ENCODE data around the gene LYSMD4.

The LYSMD4 gene

DNA sequence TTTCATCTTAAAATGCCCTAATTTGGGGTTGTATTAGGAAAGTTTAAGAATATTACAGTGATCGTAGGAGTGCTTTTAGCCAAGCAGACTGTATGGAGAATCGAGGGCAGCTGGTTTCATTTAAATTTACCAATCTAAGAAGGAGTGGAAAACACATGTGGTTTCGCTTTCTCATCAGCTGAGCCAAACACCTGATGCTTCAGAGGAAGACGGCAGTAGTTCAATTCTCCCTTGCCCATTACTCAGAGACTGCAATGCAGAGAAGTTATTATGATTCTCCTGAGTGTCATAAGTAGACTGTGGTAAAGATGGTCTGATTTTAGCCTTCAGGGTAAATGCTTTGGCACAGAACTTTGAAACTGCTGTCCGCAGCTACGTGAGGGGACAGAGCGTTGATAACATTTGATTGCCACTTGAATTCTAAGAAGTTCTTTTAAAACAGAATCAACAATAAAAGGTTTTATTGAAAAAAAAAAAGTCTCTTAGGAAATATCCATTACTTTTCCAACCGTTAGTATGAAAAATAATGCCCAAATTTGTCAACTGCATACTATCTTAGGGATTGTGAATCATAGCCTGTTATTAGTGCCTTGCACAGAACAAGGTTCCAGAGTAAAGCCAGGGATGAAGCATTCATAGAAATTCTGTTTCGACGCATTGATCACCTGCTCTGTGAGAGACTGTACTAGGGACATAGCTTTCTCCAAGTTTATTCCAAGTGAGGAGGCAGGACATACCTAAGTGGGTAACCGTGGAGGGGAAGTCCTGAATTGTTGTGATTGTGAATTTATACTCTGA lies 25.6 kb downstream of the LYSMD4 start:
- Histone ChIP-seq H3K27ac (ENCODE audit: low read length) (no peak overlapping the region), H3K36me3 (ENCODE audit: control insufficient read depth, insufficient read depth, low read length) (0 out of 2 replicates have a peak, but pooled peaks cover 3% of the 10 kb centered on the region), H3K27me3 (ENCODE audit: control insufficient read depth, insufficient read depth, low read length) (no peaks in the 10 kb centered on the region), H3K4me3 (ENCODE audit: low read length) (no peak overlapping the region), H3K9me3 (ENCODE audit: control insufficient read depth, insufficient read depth, low read length) (no peaks in the 10 kb centered on the region), H3K4me1 (ENCODE audit: control insufficient read depth, insufficient read depth, low read length) (no peaks in the 10 kb centered on the region)
- no CpG with 5 or more reads among the region's 11 CpGs for WGBS (ENCODE audit: insufficient coverage, insufficient read length)
- DNase-seq (ENCODE audit: low read depth, low spot score) = no peak

DNA sequence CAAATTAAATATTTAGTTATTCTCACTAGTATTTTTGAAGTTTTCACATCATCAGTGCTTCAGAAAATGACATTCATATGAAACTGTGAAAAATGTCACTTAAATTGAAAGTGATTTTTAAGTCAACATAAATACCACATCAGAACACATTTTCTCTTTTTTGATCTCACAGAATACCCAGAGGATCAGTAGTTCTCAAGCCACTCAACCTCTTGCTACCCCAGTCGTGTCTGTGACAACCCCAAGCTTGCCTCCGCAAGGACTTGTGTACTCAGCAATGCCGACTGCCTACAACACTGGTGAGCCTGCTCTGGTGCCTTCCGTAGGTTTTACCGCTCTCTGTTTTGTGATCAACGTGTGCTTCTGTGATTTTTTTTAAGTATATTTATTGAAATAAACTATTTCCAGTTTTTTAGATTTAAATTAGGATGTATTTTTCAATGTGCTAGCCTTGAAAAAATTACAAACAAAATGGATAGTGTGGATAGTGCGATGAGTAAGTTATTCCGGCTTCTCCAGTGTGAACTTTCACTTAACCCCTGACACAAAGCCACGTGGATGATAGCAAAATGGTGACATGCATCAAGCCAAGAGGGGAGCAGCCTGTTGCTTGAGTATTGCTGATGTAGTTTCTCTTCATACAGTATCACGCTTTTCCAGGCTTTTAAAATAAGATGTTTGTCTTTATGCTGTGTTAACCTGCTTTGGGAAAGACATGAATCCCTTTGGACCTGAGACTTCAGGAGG lies 26.5 kb downstream of the LYSMD4 start:
- no peaks in the 10 kb centered on the region for H3K27me3 ChIP-seq (ENCODE audit: control insufficient read depth, insufficient read depth, low read length)
- no peaks in the 10 kb centered on the region for H3K9me3 ChIP-seq (ENCODE audit: control insufficient read depth, insufficient read depth, low read length)
- H3K4me1 ChIP-seq (ENCODE audit: control insufficient read depth, insufficient read depth, low read length) = no peaks in the 10 kb centered on the region
- no peak overlapping the region for H3K27ac ChIP-seq (ENCODE audit: low read length)
- DNase-seq (ENCODE audit: low read depth, low spot score) = no peak
- H3K36me3 ChIP-seq (ENCODE audit: control insufficient read depth, insufficient read depth, low read length) = 0 out of 2 replicates have a peak, but pooled peaks cover 3% of the 10 kb centered on the region
- no CpG with 5 or more reads among the region's 10 CpGs for WGBS (ENCODE audit: insufficient coverage, insufficient read length)
- no peak overlapping the region for H3K4me3 ChIP-seq (ENCODE audit: low read length)

DNA sequence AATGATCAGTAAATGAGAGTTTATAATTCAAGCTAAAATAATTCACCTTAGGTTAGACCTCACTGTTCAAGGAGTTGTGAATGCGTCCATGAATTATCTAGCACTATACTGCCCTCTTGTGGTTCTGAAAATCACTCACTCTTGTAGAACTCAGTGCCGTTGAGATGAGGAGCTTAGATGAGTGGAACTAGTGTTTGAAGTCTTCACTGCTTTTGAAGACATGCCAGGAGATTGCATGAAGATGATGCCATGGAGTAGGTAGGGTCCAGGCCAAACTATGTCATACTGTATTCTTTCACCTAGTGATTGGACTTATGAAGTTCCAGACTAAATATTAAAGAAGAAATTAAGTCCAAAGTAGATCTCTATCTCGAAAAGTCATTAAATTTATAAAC lies 28.8 kb downstream of the LYSMD4 start:
- Histone ChIP-seq H3K36me3 (ENCODE audit: control insufficient read depth, insufficient read depth, low read length) (no peaks in the 10 kb centered on the region), H3K27me3 (ENCODE audit: control insufficient read depth, insufficient read depth, low read length) (no peaks in the 10 kb centered on the region), H3K4me3 (ENCODE audit: low read length) (no peak overlapping the region), H3K4me1 (ENCODE audit: control insufficient read depth, insufficient read depth, low read length) (no peaks in the 10 kb centered on the region), H3K27ac (ENCODE audit: low read length) (no peak overlapping the region), H3K9me3 (ENCODE audit: control insufficient read depth, insufficient read depth, low read length) (no peaks in the 10 kb centered on the region)
- DNase-seq (ENCODE audit: low read depth, low spot score) = peak; percentile 70
- no CpG with 5 or more reads among the region's 3 CpGs for WGBS (ENCODE audit: insufficient coverage, insufficient read length)

DNA sequence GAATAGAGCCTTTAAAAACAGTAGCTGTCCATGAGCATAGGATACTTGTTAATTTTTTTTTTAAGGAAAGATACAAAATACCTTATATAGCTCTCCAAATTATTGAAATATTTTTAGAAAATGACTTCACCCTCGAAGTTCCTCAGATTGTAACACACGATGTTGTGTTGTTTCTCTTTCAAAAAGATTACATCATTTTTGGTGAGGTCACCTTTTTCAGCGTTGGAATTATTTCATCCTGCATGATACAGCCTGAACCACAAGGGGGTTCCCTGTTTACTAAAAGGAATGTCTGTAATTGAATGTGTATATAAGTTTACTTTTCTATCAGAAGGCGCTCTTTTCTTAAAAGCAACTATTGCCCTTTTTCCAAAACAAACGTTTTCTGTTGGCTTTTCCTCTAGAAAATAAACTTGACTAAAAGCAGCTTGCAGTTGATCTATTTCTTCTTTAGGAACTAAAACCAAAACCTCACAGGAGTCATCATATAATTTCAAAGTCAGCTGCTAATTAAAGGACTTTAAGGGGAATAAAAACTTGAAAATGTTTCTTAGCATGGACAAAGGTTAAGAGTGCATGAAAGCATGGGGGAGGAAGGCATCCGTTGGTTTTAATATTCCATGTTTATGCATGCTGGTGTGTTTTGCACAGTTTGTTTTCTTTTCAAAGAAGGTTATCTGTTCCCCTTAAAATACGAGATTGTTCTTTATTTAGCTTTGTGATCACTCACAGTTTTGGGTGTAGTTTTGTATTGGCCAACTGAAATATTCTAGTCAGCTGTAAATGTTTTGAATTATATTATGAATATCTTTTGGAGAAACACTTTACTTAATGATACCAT lies 29.4 kb downstream of the LYSMD4 start:
- Histone ChIP-seq H3K36me3 (ENCODE audit: control insufficient read depth, insufficient read depth, low read length) (no peaks in the 10 kb centered on the region), H3K9me3 (ENCODE audit: control insufficient read depth, insufficient read depth, low read length) (no peaks in the 10 kb centered on the region), H3K4me3 (ENCODE audit: low read length) (no peak overlapping the region), H3K27ac (ENCODE audit: low read length) (no peak overlapping the region), H3K27me3 (ENCODE audit: control insufficient read depth, insufficient read depth, low read length) (no peaks in the 10 kb centered on the region), H3K4me1 (ENCODE audit: control insufficient read depth, insufficient read depth, low read length) (no peaks in the 10 kb centered on the region)
- DNase-seq (ENCODE audit: low read depth, low spot score) = no peak
- no CpG with 5 or more reads among the region's 7 CpGs for WGBS (ENCODE audit: insufficient coverage, insufficient read length)

DNA sequence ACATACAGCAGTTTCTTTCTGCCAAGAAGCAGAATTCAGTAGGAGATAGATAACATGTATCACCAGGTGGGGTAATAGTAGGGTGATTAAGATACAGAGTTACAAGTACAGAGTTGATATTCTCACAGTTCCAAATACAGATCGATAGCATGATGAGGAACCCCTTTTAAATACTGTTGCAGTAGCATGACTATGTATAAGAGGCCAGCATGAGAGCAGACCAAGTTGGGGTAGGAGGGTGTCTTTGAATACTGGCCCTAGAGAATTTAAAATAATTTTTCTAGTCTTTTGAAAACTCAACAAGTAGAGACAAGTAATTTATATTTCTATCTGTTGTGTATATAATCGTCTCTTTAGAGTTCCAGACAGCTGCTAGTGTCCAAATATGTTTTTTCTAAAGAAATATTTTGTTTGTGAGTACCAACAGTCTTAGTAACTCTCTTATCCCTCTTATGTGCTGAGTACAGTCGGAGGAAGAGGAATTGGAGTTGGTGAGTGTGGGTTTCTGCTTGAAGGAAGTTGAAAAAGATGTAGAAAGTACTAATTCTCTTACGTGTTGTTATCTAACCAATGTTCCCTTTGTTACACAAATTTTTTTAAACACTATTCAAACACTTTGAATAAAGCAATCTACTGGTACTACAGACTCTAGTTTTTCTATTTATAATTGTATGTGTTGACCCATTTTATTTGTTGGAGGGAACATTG lies 30.2 kb downstream of the LYSMD4 start:
- WGBS (ENCODE audit: insufficient coverage, insufficient read length) = no CpG with 5 or more reads among the region's 4 CpGs
- Histone ChIP-seq H3K27ac (ENCODE audit: low read length) (no peak overlapping the region), H3K27me3 (ENCODE audit: control insufficient read depth, insufficient read depth, low read length) (no peaks in the 10 kb centered on the region), H3K36me3 (ENCODE audit: control insufficient read depth, insufficient read depth, low read length) (no peaks in the 10 kb centered on the region), H3K4me3 (ENCODE audit: low read length) (no peak overlapping the region), H3K4me1 (ENCODE audit: control insufficient read depth, insufficient read depth, low read length) (no peaks in the 10 kb centered on the region), H3K9me3 (ENCODE audit: control insufficient read depth, insufficient read depth, low read length) (no peaks in the 10 kb centered on the region)
- DNase-seq (ENCODE audit: low read depth, low spot score) = no peak

DNA sequence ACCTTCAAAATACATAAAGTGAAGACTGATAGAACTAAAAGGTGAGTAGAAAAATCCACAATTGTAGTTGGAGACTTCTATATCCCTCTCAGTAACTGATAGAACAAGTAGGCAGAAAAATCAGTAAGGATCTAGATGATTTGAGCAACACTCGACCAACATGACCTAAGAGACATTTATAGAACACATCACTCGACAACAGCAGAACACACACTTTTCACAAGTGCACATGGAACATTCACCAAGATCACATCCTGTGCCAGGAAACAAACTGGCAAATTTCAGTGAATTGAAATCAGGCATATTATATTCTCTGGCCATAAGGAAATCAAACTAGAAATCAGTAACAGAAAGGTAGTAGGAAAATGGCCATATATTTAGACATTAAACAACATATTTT lies 37.1 kb downstream of the LYSMD4 start:
- H3K4me1 ChIP-seq (ENCODE audit: control insufficient read depth, insufficient read depth, low read length) = no peaks in the 10 kb centered on the region
- H3K27ac ChIP-seq (ENCODE audit: low read length) = no peak overlapping the region
- WGBS (ENCODE audit: insufficient coverage, insufficient read length) = no CpG with 5 or more reads among the region's 2 CpGs
- no peak overlapping the region for H3K4me3 ChIP-seq (ENCODE audit: low read length)
- H3K9me3 ChIP-seq (ENCODE audit: control insufficient read depth, insufficient read depth, low read length) = no peaks in the 10 kb centered on the region
- H3K36me3 ChIP-seq (ENCODE audit: control insufficient read depth, insufficient read depth, low read length) = no peaks in the 10 kb centered on the region; the same call in 1 of the 2 replicates
- no peak for DNase-seq (ENCODE audit: low read depth, low spot score)
- H3K27me3 ChIP-seq (ENCODE audit: control insufficient read depth, insufficient read depth, low read length) = no peaks in the 10 kb centered on the region

DNA sequence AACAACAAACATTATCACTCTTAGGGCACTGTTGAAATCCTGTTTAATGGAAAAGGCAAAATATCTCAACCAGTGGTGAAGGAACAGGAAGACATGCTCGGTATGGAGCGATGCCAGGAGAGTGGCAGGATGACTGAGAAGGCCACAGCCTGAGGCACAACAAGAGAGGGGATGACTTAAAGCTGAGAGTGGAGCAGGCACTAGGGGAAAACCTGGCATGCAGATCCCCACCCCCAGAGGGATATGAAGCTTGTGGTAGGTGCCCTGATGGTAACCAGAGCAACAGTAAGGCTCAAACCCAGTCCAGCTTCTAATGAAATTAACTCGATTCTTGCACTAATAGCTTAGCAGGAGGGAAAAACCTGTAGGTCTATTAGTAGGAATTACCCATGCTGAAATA lies 40.4 kb downstream of the LYSMD4 start:
- no peaks in the 10 kb centered on the region for H3K27me3 ChIP-seq (ENCODE audit: control insufficient read depth, insufficient read depth, low read length)
- H3K9me3 ChIP-seq (ENCODE audit: control insufficient read depth, insufficient read depth, low read length) = no peaks in the 10 kb centered on the region
- DNase-seq (ENCODE audit: low read depth, low spot score) = no peak
- H3K4me3 ChIP-seq (ENCODE audit: low read length) = no peak overlapping the region
- H3K27ac ChIP-seq (ENCODE audit: low read length) = no peak overlapping the region
- H3K4me1 ChIP-seq (ENCODE audit: control insufficient read depth, insufficient read depth, low read length) = no peaks in the 10 kb centered on the region
- no CpG with 5 or more reads among the region's 3 CpGs for WGBS (ENCODE audit: insufficient coverage, insufficient read length)
- no peaks in the 10 kb centered on the region; the same call in 1 of the 2 replicates for H3K36me3 ChIP-seq (ENCODE audit: control insufficient read depth, insufficient read depth, low read length)

DNA sequence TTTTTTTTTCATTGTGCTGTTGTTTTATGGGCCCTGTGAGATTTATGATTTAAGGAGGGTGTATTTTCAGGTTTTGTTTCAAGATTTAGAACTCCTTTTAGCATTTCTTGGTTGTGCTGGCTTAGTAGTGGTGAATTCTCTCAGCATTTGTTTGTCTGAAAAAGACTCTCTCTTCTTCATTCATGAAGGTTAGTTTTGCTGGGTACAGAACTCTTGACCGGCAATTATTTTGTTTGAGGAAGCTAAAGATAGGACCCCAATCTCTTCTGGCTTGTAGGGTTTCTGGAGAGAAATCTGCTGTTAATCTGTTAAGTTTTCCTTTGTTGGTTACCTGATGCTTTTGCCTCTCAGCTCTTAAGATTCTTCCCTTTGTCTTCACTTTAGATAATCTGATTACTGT lies 46.9 kb downstream of the LYSMD4 start:
- DNase-seq (ENCODE audit: low read depth, low spot score) = no peak
- WGBS (ENCODE audit: insufficient coverage, insufficient read length) = no CpG with 5 or more reads among the region's 1 CpG
- Histone ChIP-seq H3K36me3 (ENCODE audit: control insufficient read depth, insufficient read depth, low read length) (no peaks in the 10 kb centered on the region), H3K27me3 (ENCODE audit: control insufficient read depth, insufficient read depth, low read length) (no peaks in the 10 kb centered on the region), H3K27ac (ENCODE audit: low read length) (no peak overlapping the region), H3K4me1 (ENCODE audit: control insufficient read depth, insufficient read depth, low read length) (no peaks in the 10 kb centered on the region), H3K4me3 (ENCODE audit: low read length) (no peak overlapping the region), H3K9me3 (ENCODE audit: control insufficient read depth, insufficient read depth, low read length) (no peaks in the 10 kb centered on the region)

DNA sequence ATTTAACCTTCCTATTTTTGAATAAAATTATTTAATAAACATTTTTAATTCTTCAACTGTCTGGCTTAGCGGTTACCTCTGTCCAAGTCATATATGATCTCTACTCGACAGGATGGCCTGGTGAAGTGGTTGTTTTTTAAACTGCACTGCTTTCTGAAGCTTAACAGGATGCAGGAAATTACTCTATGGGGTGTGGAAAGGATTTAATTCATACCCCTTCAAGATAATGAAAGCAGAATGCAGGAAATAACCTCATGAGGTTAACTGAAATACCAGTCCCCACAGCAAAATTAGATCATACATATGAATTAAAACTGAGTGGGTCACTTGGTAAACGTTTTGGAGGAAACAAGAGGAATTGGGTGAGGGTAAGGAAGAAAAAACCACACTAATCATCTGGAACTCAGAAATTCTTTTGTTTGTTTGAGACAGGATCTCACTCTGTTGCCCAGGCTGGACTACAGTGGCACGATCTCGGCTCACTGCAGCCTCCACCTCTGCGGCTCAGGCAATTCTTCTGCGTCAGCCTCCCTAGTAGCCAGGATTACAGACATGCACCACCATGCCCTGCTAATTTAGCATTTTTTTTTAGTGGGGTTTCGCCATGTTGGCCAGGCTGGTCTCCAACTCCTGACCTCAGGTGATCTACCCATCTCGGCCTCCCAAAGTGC lies 50.1 kb downstream of the LYSMD4 start:
- Histone ChIP-seq H3K27ac (ENCODE audit: low read length) (no peak overlapping the region), H3K27me3 (ENCODE audit: control insufficient read depth, insufficient read depth, low read length) (no peaks in the 10 kb centered on the region), H3K4me3 (ENCODE audit: low read length) (no peak overlapping the region), H3K4me1 (ENCODE audit: control insufficient read depth, insufficient read depth, low read length) (no peaks in the 10 kb centered on the region), H3K9me3 (ENCODE audit: control insufficient read depth, insufficient read depth, low read length) (no peaks in the 10 kb centered on the region), H3K36me3 (ENCODE audit: control insufficient read depth, insufficient read depth, low read length) (no peaks in the 10 kb centered on the region)
- DNase-seq (ENCODE audit: low read depth, low spot score) = no peak
- WGBS (ENCODE audit: insufficient coverage, insufficient read length) = no CpG with 5 or more reads among the region's 9 CpGs

Measured in iPS DF 6.9 (cell line).